Activated T-cell treated with anti-CD3 and anti-CD28 coated beads for 4 hours (primary cell): ENCODE data around the gene ARSD.
"Not testable (repeated sequence)": the region's sequence is repeated elsewhere in the genome, so short reads cannot be mapped to it uniquely, and the experiment has no call there.

Experiments
- DNase-seq: peaks from one replicate; pipeline ENCODE4 v3.0.0-alpha.2; 2020

The ARSD gene

GRCh38 chrX:2889706-2890490 lies 39.2 kb downstream of the ARSD start:
- DNase-seq, result not testable (repeated sequence)

DNA sequence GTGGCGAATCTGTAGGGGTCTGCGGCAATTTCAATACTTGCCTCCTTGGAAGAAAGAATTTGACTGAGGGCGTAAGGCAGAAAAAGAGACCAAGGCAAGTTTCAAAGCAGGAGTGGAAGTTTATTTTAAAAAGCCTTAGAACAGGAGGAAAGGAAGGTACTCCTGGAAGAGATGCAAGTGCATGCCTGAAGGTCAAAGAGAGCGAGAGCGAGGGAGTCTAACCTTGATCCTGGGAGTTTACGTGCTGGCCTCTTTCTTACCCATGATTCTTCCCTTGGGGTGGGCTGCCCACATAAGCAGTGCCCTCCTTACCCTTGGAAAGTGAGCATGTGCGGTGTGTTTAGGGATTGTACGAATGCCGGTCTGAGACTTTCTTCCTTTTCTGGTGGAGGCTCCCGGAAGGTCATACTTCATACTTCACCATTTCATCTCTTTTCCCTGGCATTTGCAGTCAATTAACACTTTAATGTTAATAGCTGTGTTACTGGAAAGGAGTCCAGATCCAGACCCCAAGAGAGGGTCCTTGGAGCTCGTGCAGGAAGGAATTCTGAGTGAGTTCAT lies 40.0 kb downstream of the ARSD start:
- DNase-seq, result no peak

DNA sequence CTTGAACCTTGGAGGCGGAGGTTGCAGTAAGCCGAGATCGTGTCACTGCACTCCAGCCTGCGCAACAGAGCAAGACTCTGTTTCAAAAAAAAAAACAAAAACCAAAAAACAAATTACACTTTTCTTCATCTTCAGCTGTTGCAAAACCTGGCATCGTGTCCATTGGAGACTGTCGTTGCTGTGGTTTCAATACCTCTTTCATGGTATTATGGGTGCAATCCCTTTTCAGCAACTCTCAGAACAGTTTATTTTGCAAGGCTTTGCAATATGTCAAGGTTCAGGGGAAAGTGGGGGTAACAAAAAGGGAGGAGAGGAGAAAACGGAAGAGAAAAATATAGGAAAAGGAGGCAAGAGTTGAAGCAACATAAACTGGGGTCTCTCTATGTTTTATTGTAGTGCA lies 40.8 kb downstream of the ARSD start:
- DNase-seq, result no peak

GRCh38 chrX:2883770-2884169 lies 45.4 kb downstream of the ARSD start:
- no peak for DNase-seq

GRCh38 chrX:2879670-2880069 lies 49.5 kb downstream of the ARSD start:
- DNase-seq, result no peak

DNA sequence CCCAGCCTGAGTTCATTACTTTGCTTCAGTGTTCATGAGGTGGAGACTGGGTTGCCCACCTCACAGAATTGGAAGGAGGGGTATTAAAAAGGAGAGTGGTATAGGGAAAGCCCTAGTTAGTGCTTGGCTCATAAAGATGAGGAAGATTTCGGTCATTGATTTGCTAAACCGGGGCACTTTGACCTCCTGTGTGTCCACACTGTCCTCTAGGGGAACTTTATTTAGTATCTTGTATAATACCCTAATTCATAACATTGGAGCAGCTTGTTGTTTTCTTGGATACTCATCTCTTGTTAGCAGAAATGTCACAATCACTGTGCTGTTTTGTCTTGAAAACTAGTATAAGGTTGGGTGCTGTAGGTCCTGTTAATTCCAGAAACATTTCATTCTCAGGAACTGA lies 50.6 kb downstream of the ARSD start:
- DNase-seq, result no peak

- no peak for DNase-seq
These were observed 53.2 kb downstream of the ARSD start for GRCh38 chrX:2875798-2876399.

DNA sequence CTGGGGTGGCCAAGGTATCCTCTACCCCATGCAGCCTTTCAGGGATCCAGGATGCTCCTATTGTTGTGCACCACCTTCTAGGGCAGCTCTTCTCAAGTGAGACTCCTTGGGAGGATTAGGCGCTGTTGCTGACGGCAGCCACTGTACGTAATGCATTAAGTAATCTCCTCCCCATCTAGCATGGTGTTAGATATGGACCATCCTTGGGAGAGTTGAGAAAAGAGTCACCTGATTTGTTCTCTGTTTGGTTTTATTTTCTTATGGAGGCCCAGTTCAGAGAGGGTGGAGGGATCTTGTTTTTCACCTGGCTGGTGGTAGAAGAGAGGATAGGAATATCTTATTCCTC lies 54.0 kb downstream of the ARSD start:
- no peak for DNase-seq

GRCh38 chrX:2874222-2875135 lies 54.7 kb downstream of the ARSD start:
- no peak for DNase-seq

DNA sequence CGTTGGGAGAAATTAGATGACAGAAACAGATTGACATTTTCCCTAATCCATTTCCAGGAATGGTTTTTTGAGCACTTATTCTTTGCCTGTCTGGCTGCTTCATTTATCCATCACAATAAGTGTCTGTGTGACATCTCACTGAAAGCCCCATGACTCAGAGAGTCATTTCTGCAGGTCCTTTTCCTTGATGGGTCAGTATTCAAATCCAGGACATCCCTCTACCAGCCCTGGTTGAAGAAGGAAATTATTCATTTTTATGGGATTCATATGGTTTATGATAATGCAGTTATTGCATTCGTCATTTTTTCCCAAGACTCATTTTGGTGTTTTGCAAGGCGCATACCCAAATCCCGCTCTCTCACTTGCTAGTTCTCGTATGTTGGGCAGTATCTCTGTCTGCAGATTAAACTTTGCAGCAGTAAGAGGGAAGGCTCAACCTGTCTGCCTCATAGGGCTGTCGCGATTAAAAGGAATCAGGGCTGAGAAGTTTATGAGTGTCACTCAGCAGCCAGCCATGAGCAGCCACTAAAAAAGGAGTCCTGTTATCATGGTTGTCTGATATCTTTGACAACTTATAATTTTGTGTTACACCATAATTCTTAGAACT lies 56.4 kb downstream of the ARSD start:
- DNase-seq, result no peak

DNA sequence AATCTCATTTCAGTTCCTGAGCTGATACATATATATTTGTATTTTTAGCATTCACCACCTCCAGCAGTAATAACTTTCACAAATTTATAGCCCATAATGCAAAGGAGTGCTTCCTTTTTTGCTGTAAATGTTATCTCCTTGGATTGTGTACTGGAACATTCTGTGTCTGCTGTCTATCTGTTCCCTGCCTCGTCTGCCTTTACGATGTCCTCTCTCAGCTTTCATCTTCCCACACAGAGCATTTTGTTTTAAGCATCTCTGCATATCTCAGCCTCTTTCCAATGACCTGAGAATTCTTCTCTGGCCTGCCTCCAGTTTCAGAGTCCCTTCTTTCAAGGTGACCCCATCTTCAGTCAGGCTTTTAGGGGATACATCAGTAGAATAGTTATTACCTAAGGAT lies 57.3 kb downstream of the ARSD start:
- no peak for DNase-seq

- DNase-seq, result no peak
These were observed 58.5 kb downstream of the ARSD start for GRCh38 chrX:2870650-2871049.

DNA sequence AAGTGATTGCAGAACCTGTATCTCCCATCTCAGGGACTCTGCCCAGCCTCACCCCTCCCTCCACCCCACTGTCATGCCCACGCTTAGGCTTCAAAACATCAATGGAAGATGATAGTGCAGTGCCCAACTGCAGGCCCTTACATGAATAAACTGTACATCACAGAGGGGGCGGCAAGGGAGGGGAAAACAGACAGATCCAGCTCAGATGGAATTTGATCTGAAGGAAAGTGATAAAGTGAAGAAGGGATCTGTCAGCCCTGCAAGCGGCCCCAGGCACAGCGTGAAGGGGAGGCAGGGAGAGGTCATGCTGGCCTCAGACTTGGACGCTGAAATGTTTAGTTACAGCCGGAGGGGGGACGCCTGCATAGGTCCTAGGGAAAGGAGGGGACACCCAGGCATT lies 61.9 kb downstream of the ARSD start:
- DNase-seq, result no peak

- no peak for DNase-seq
These were observed 65.5 kb downstream of the ARSD start for GRCh38 chrX:2863646-2864045.

DNA sequence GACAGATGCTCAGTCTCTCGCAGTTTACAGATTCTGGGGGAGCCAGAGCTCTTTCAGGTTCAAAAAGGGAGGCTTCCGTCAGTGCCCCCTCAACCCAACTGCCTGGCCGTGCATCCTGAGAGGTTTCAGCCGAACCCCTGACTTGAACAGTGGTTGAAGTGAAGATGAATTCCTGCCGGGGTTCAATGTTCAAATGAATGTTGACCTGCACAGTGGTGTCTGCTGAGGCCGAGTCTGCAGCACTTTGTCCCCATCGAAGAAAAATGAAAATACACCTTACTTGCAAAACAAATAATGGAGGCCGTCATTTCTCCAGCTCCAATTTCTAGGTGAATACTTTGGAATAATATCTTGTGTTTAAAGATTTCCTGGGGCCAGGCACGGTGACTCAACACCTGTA lies 66.7 kb downstream of the ARSD start:
- DNase-seq, result no peak

GRCh38 chrX:2859197-2859797 lies 69.8 kb downstream of the ARSD start:
- no peak for DNase-seq

GRCh38 chrX:2857566-2857965 lies 71.6 kb downstream of the ARSD start:
- no peak for DNase-seq

DNA sequence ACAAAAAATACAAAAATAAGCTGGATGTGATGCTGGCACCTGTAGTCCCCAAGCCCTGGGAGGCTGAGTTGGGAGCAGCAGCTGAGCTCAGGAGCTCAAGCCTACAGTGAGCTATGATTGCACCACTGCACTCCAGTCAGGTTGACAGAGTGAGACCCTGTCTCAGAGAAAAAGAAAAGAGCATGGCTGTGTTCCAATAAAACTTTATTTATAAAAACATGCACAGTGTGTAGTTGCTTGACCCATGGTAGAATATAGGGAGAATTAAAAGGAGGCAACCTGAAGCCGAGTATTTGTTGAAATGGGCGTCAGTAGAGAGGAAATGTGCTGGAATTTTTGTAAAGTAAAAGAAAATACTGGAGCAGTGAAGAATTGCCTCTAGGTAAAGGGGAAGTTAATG lies 73.4 kb downstream of the ARSD start:
- no peak for DNase-seq

GRCh38 chrX:2854918-2855317 lies 74.2 kb downstream of the ARSD start:
- no peak for DNase-seq
